Tibial nerve (tissue), 4 donors: Measurements from ENCODE around the gene ILKAP.

Source experiments
- CTCF ChIP-seq, 5 experiments: fragments of 200-600 bp in 3 of 5; fragments of 450-650 bp in 2 of 5; sonication (generic) in 3 of 5; IDR thresholded peaks; one replicate each; pipeline ENCODE4 v1.5.1; 2016 to 2019; ENCODE audit warnings: antibody characterized with exemption in 5 of 5, mild to moderate bottlenecking in 3 of 5, moderate library complexity in 2 of 5
- EP300 ChIP-seq, 2 donors: sonication (generic); formaldehyde crosslinking; IDR thresholded peaks; one replicate each; pipeline ENCODE4 v1.6.1; 2017; ENCODE audit warnings: antibody characterized with exemption in 2 of 2, mild to moderate bottlenecking in 1 of 2
- POLR2A ChIP-seq, 2 donors: fragments of 450-650 bp; IDR thresholded peaks; one replicate each; pipeline ENCODE4 v1.6.1; 2017; ENCODE audit warnings: antibody characterized with exemption in 2 of 2, mild to moderate bottlenecking in 2 of 2, moderate library complexity in 2 of 2

GRCh38 chr2:238251986-238252385 is 48.5 kb upstream of the ILKAP start:
- TF ChIP-seq EP300 (IDR thresholded peaks at IDR 0.05): no peak
- TF ChIP-seq CTCF (IDR thresholded peaks at IDR 0.05): no peak
- no peak for TF ChIP-seq POLR2A (IDR thresholded peaks at IDR 0.05)
